Globus pallidus (tissue), 1 donor: ENCODE results near the gene RBBP8NL.
"Not testable (repeated sequence)": the region's sequence is repeated elsewhere in the genome, so short reads cannot be mapped to it uniquely, and the experiment has no call there.

Experiments used
- DNase-seq: peaks from one replicate; pipeline ENCODE4 v3.0.0-alpha.2; 2015; ENCODE audit warnings: low spot score

The RBBP8NL gene

DNA sequence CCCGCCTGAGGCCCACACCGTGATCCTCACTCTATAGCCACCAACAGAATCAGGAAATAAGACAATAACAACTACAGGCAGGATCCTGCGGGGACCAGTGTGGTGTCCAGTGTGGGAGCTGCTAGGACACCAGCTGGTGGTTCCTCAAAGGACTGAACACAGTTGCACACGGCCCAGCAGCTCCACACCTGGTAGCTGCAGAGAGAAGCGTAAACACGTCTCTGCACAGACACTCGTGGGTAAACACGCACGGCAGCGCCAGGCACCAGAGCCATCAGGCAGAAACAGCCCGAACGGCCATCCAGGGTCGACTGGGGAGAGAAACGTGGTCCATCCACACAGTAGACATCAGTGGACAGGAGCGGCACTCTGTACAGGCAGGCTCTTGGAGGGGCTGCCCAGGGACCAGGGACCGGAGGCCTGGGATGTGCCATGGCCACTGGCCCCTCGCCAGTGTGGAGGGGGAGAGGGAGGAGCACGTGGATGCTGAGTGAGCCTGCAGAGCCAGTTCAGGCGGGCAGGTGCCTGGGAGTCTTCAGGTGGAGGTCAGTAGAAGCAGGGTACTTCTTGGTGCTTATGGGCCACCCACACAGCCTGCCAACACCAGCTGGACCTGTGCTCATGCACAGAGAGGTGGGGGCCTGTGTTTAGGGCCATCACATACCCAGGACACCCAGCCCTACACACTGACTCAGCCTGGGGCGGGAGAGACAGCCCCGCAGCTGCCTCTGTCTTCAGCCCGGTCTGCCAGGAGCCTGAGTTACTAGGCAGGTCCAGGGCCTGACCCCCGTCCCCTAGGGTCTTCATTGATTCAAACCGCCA lies 52.8 kb downstream of the RBBP8NL start:
- no peak for DNase-seq

DNA sequence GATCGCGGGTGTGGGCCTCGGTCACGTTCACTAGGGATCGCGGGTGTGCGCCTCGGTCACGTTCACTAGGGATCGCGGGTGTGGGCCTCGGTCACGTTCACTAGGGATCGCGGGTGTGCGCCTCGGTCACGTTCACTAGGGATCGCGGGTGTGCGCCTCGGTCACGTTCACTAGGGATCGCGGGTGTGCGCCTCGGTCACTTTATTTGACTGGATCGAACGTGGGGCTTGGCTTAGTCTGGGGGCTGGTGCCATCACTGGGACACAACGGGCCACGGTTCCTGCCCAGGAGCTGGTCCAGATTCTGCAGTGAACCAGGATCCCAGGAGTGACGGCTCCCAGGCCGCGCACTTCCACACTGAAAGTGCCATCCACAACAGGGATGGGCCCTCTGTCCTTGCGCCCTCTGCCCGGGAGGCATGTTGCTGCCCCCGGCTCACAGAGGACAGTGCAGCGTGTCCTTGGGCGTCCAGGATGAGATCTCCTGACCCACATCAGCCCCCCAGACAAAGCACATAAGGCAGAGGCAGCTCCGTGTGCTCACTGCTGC lies 53.6 kb downstream of the RBBP8NL start:
- not testable (repeated sequence) for DNase-seq

DNA sequence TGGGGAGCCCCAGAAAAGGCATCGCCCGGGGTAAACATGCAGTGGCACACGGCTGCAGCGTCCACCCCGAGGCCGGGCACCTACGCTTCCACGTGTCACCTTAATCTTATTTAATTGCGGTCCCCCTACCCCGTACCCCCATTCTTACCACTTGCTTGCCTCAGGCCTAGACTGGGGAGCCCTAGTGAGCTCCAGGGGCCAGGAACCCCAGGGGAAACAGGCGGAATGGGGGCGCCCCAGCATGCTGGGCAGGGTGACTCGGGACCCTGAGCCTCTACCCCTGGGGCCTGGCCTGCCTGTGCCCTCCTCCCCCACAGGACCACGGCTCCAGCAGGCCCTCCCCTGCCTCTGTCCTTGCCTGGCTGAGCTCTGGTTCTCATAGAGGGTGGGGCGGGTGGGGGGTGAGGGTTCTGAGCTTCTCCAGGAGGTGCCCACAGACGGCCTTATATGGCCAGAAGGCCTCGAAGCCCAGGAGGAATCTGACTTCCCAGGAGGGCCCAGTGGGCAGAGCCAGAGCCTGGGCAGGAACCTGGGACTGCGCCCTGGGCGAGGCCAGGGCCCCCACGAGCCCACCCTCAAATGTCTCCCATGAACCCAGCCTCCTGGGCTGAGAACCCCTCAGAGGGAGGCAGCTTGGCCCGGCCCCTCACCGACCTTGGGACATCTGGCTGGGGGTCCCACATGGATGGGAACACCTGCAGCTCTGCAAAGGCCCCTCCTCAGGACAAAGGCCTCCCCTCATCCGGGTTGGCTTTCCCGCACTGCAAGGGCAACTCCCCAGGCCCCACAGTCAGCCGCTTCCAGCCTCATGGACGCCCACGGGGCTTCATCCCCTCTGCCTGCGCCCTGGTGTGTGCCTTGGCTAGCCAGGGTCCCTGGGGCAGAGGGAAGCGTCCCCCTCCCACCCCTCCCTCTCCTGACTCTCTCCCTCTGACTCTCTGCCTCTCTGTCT lies 55.0 kb downstream of the RBBP8NL start:
- DNase-seq: no peak

DNA sequence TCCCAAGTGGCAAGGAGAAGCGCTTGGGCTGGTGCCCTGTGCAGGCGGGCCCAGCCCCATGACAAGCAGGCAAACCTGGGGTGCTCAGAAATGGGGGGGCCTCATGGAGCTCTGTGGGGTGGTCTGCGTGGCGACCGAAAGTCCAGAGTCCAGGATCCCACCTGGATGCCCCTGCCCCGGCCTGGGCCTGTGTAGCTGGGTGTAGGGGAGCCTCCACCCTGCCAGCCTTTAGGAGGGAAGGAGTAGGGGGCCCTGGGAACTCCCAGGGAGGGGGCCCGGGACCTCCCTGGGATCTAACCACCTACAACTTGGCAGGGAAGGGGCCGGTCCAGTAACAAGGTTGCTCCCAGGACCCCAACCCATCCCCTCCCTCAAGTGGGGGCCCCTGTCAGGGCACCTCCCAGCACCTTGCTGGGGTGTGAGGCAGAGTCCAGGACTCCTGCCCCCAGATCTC lies 55.7 kb downstream of the RBBP8NL start:
- DNase-seq: no peak

DNA sequence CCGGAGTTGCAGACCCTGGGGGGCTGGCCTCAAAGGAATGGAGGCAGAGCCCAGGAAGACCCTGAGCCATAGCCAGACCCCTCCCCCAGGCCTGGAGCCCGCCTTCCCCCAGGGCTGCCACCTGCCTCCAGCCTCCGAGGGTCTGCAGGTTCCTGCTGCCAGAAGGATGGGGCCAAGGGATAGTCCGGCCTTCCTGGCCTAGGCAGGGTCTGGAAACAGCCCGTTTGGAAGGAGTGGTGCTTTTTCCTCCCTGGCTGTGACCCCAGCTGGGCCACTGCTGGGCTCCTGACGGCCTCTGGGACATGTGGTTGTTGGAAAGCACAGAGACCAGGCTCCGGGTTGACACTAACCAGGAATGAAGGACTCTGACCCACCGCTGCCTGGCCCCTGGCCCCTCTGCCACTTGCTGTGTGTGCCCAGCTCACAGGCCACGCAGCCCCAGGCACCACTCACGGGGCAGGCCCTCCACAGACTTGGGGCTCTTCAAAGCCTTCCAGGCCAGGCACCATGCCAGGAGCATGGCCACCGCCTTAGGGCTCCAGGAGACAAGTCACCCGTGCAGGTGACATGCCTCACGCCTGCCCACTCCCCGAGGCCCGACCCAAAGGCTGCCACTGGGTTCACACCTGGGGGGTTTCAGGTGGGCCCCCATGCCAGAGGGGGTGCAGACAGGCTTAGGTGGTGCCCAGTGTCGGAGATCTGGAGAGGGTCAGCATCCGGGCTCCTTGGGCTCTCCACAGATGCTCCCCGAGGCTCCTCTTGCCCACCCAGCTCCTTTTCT lies 56.3 kb downstream of the RBBP8NL start:
- no peak for DNase-seq

DNA sequence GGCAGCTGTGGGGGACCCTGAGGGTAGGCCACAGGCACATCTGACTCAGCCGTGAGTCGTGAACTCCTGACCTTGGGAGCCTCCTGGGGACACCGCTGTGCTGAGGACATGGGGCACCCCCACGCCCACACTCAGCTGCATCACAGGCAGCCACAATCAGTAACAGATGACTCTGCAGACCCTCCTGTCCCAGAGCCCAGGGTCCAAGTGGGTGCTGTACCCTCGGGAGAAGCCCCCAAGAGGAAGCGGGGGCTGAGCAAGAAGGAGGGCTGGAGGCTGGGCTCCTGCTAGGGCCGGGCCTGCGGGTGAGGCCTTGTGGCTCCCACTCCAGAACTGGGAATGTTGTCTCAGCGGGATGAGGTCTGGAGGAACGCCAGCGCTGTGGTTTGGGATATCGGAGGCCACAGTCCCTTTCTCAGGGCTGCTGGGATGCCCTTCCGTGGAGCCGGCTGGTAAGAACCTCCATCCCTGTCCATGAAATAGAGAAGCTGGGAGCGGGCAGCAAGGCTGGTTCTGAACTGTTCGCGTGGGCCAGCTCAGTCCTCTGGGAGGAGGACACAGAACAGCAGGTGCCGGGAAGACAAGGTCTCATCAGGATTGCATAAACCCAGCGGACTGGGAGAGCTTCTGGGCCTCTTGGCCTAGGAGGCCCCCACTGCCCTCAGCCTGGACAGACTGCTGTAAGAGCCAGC lies 57.1 kb downstream of the RBBP8NL start:
- DNase-seq: no peak

DNA sequence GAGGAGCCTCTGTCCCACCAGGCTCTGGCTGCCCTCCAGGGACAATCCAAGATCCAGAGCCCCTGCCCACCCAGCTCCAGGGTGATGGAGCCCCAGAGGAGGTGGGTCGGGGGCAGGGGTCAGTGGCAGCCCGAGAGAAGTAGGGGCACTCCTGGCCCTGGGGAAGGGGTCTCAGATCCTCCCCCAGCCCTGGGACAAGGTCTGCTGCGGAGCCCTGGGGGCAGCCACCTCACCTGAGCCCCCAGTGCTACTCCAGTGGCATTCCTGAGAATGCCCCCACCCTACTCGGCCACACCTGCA lies 57.6 kb downstream of the RBBP8NL start:
- no peak for DNase-seq

DNA sequence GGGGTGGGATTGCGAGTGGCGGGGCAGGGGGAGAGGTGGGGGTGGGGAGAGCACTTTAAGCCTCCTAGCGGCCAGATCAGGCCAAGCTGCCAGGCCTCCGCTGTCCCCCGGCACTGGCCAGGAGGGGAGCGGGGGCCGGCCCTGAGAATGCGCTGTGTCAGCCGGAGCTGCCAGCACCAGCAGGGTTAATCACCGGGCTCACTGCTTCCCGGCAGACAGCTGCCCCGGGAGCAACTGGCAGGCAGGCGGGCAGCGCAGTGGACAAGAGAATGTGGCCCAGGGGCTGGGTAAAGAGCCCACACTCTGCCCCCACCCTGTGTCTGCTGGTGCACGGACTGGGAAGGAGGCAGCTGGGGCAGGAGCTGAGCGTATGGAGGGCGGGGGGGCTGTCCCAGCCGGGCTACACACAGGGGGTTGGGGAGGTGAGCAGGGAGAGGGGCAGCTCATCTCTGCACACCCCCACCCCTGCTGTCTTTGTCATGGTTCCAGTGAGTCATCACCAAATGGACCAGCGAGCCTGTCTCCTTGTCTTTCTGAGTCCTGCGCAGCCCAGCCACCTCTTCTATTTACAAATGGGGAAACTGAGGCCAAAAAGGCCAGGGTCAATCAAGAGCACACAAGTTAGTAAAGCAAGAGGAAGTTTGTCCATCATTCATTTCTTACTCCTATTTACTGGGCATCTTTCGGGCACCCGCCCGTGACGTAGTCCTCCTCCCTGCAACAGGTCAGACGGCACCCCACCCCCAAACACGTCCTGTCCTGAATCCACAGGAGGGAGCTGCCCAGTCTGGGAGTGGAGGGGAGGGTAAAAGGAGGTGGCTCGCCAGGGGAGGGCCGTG lies 58.1 kb downstream of the RBBP8NL start:
- DNase-seq: no peak

DNA sequence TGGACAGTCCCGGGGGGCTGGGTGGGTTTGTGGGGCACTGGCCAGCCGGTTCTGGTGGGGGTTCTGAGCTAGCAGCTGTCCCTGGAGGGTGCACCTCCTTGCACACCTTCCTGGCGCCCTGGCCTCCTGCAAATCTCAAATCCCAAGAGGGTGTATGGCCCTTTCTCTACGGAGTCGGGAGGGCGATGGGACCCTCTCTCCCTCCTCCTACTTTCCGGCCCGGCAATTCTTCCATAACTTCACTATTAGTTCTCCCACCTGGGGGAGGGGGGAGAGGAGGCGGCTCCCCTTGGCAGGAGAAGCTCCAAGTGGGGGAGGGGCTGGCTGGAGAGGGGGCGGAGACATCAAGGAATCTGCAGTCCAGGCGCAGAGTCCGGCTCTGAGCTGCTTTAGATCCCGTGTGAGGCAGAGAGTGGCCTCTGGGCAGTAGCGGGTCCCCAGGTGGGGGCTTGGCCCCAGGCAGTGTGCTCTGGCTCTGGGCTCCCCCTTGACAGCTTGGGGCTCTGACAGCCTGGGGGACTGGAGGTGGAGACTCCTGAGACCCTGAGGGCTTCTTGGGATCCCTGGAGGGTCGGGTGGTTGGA lies 58.9 kb downstream of the RBBP8NL start:
- DNase-seq: no peak

DNA sequence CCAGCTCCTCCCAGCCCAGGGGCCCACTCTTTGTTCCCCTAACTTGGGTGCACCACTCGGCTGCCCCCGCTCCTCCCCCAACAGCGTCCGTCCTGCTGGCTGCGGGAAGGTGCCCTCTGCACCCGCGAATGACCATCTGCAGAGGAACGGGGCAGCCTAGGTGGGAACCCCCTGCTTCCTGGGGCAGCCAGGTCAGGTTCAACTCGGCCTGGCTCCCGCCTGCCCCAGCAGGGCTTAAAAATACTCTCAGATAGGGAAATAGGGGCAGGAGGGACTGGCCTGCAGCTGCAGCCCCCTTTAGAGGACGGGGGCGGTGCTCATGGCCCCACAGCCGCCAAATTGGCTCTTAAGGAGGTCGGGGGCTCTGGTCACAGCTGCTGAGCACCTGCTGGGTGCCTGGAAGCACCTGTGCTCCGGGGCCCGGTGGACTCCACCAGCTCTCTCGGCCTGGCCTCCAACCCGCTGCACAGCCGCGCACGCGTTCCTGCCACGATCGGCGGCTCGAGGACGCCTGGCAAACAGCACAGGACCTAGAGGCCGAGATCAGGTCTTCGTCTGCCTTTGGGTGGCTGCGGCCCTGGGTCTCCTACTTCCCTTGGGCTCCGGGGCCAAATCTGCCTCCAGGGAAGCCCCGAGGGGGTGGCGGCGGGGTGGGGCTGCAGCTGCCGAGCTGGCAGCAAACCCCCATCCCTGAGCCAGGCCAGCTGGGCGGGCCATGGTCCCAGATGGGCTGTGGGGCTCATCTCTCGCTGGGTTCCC lies 59.5 kb downstream of the RBBP8NL start:
- no peak for DNase-seq

DNA sequence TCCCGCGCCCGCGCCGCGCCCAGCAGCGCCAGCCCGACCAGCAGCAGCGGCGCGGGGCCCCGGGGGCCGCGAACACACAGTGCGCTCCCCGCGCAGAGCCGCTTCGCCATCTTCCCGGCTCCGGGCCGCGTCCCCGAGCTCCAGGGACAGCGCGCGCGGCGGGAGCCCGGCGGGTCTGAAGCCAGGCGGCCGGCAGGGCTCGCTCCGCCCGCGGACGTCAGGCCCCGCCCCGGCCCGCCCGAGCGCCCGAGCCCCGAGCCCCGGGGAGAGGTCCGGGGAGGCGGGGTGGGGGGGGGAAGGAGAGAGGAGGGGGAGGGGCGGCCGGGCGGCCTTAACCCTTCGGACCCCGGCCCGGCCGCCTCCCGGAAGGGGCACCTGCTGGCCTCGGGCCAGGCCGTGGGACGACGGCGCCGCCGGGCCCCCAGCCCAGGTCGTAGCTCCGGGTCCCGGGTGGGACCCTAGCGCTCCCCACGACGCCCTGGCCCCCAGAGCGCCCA lies 60.2 kb downstream of the RBBP8NL start, which contains the start of gene LAMA5:
LAMA5 (minus strand) TSS at position 177 of the 497 bp plus-strand sequence; CDS start at position 110, 67 bp downstream.
- no peak for DNase-seq

DNA sequence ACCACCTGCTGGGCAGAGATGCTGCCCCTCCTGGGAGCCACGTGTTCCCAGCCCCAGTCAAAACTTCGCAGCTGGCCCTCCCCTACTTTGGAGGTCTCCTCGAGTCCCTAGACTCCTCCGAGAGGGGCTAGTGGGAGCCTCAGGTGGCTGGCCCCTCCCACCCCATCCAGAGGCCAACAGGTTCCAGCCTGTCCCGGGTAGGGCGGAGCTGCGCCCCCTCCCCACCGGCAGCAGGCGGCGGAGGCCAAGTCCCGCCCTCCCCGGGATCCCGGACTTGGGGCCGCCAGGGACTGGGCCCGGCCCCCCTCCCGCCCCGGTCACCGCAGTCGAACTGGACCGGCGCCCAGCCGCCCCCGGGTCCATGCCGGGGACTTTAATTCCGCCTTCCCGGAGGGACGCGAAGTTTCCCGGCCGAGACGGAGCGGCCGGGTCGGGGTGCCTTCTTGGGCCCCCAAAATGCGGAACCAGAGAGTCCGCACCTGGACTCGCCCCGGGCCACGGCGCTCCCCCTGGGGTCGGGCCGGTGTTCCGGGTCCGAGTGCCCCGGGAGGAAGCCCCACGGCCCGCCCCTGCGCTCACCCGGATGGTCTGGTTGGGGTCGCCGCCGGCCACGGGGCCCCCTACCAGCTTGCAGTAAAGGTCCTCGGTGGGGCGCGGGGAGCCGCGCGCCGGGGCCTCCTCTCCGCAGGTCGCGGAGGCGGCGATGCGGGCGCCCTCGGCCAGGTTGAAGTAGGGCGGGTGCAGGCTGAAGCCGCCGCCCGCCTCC lies 60.8 kb downstream of the RBBP8NL start:
- no peak for DNase-seq

DNA sequence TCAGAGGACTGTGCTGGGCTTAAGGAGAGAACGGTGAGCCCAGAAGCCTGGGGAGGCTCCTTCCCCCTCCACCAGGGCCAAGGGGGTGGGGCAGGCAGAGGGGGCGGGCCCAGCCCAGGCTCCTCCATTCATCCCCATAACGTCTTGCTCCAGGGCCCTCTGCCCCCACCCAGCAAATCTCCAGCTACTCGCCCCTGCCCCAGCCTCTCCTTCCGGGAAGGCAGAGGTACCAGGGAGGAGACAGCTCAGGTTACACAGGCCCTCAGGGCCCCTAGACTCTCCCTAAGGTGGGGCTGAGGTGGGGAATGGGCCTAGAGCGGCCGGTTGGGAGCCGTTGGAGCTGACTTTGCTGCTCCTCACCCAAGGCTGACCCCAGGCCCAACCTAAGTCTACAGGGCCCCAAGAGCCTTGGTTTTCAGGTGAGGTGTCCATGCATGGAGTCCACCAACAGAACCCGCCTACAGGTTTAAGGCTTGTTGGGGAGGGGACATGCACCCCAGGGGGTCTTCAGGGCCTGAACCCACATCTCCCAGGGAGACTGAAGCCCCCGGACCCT lies 61.4 kb downstream of the RBBP8NL start:
- DNase-seq: no peak

DNA sequence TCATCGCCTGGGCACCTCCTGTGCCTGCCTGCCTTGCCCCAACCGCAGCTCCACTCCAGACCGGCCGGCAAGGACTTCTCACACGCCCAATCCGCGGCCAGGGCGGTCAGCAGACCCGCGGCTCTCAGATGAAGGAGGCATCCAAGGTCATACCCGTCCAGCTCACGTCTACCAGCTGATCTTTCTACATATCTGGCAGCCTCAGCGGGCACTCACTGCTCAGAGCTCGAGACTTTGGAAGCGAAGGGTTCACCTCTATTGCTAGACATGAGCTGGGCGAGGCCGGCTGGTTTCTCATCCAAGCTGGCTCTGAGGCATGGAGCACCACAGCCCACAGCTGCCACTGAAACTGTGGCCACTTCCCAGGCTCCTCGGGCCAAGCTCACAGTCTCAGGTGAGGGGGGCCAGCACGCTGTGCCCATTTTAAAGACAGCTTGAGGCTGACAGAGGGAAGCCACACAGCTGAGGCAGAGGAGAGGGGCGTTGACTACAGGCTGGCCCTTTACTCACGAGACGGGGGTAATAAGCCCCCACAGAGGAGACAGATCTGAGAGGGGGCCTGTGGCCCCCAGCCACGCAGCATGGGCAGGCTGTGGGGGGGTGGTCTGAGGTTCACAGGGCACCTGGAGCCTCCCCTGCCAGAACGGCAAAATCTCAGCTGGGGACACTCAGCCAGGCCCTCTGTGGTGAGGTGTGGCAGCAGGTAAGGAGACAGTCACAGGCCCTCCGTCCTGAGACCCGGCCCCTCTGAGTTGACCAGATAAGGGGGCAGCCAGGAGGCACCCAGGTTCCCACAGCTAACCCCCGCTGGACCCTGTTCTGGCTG lies 62.2 kb downstream of the RBBP8NL start:
- no peak for DNase-seq

DNA sequence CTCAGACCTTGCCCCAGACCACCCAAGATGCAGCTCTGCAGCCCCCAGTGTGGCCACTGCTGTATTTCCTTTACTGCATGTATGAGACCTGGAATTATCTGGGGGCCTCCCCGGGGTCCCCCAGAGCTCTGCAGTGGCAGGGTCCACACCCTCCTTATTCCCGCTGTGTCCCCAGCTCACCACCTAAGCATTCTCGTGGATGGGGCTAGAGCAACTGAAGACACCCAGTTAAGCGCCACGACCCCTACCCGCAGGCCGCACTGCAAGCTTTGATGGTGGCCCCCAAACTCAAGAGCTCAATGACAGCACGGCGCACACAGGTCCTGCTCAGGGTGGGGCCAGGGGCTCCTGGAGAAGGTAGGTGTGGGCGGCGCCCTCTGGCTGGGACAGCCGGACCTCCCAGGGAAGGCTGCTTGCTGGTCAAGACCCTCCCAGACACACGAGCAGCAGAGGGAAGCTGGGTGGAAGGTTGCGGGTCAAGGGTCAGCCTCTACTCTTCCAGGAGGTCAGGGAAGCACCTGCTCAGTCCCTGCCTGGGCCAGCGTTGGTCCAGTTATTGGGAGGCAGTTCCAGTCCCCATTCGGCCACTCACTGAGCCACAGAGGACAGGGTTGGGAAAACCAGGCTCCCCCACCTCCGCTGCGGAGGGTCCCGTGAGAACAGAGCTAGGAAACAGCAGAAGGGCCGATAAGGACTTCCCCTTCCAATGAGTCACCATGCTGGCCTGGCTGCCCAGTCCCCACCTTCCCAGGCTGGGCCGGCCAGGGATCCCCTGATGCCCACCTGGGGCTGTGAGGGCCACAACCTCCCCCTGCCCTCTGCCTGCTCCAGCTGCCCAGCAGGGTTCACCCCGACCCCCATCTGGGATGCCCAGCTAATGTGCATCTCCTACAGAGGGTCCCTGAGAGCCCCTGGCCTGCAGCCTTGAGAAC lies 63.2 kb downstream of the RBBP8NL start:
- DNase-seq: no peak
